ENCODE data around the gene PACS1. TPM values are rescaled to one million over a fixed set of nuclear protein-coding genes. Genes with fewer than 3 reads are reported as not detected.

PACS1 gene
- total RNA-seq, 1 experiment from 2014 or later = 100 TPM

DNA sequence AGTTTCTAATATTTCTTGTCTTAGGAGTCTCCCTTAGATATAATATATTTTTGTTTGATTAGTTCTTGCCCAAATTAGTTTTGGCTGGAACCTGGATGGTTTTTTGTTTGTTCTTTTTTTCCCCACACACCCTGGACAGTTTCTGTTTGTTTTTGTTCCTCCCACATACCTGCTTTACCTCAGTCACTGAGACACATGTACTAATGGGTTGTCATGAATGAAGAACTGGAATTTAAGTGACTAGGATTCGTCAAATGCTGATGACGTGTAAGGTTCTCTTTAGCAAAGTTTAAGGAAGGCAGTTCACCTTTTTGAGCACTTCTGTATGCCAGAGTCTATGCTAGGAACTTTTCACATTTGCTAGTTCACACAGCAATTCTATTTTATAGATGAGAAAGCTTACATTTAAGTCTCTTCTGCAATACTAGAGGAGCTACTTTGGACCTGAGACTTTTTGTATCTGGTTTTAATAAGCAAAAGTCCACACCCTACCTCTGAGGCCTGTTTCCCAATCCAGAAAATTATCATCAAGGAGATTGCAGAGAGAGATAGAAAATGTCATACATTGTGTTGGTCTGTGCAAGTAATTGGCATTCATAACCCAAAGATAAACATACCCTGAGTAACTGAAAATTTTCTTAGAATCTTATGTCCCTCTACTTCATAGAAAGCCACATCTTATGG is 111.7 kb downstream of the PACS1 start:
- CTCF ChIA-PET = no interaction called here
- H4K20me1 ChIP-seq (ENCODE audit: insufficient read depth) = 0 out of 2 replicates have a peak, but pooled peaks cover 3% of the 10 kb centered on the region
- no peaks in the 10 kb centered on the region for H3K9me2 ChIP-seq (ENCODE audit: insufficient read depth)
- H3K79me2 ChIP-seq (ENCODE audit: low read depth) = no peaks in the 10 kb centered on the region
- H3F3A ChIP-seq (ENCODE audit: insufficient read depth, low read depth) = peaks cover 14% of the 10 kb centered on the region; the same call in 1 of the 2 replicates
- no peak for TF ChIP-seq EZH2 (IDR thresholded peaks at IDR 0.05; ENCODE audit: low read depth)
- TF ChIP-seq, protein P1, sequence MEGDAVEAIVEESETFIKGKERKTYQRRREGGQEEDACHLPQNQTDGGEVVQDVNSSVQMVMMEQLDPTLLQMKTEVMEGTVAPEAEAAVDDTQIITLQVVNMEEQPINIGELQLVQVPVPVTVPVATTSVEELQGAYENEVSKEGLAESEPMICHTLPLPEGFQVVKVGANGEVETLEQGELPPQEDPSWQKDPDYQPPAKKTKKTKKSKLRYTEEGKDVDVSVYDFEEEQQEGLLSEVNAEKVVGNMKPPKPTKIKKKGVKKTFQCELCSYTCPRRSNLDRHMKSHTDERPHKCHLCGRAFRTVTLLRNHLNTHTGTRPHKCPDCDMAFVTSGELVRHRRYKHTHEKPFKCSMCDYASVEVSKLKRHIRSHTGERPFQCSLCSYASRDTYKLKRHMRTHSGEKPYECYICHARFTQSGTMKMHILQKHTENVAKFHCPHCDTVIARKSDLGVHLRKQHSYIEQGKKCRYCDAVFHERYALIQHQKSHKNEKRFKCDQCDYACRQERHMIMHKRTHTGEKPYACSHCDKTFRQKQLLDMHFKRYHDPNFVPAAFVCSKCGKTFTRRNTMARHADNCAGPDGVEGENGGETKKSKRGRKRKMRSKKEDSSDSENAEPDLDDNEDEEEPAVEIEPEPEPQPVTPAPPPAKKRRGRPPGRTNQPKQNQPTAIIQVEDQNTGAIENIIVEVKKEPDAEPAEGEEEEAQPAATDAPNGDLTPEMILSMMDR (conservative IDR thresholded peaks at IDR 0.05) = no peak
- no peak overlapping the region for H3K4me3 ChIP-seq
- no peaks in the 10 kb centered on the region for H3K27me3 ChIP-seq (ENCODE audit: insufficient read depth, low read depth)
- no peaks in the 10 kb centered on the region for H3K36me3 ChIP-seq (ENCODE audit: low read depth)
- POLR2A ChIA-PET (ENCODE audit: unreplicated experiment) = interaction anchor here (0.6 kb wide), 1 partner anchor 469 kb away, joined by 5 read pairs; no protein-coding TSS in a partner anchor
- no peaks in the 10 kb centered on the region for H3K9me3 ChIP-seq (ENCODE audit: insufficient read depth, low read depth)
- no peak for DNase-seq
- no peak overlapping the region for H3K4me2 ChIP-seq
- H3K4me1 ChIP-seq (replicated peaks; ENCODE audit: insufficient read depth) = no peaks in the 10 kb centered on the region
- BruUV-seq (replicated peaks) = no TSS peak
- intact Hi-C loops (cut with micrococcal nuclease; ENCODE audit: unreplicated experiment) = no loop called here
- no peak overlapping the region for H2AFZ ChIP-seq
- H3K27ac ChIP-seq = no peak overlapping the region

DNA sequence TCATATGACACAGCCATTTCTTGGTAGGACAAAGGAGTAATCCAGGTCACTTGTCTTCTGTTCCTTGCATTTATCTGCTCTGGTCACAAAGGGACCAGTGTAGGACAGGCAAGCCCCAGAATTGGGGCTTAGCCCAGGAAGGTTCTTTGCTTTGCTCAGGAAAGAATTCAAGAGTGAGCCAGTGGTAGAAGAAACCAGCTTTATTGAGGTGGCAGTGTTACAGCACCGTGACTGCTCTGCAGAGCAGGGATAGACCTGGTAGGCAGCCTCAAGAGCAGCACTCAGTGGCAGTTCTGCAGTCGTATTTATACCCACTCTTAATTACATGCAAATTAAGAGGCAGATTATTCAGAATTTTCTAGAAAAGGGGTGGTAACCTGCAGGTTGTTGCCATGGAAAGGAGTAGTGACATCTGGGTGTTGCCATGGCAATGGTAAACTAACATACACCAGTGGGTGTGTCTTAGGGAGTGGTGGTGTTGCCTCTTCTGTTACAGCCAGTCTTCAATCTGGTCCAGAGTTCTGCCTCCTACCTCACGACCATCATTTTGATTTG is 113.5 kb downstream of the PACS1 start:
- Histone ChIP-seq H2AFZ (no peak overlapping the region), H3F3A (ENCODE audit: insufficient read depth, low read depth) (peaks cover 14% of the 10 kb centered on the region), H3K4me1 (replicated peaks; ENCODE audit: insufficient read depth) (peaks cover 4% of the 10 kb centered on the region), H3K4me3 (no peak overlapping the region), H3K9me2 (ENCODE audit: insufficient read depth) (no peaks in the 10 kb centered on the region), H3K27me3 (ENCODE audit: insufficient read depth, low read depth) (no peaks in the 10 kb centered on the region), H3K36me3 (ENCODE audit: low read depth) (no peaks in the 10 kb centered on the region), H3K27ac (no peak overlapping the region), H3K9me3 (ENCODE audit: insufficient read depth, low read depth) (no peaks in the 10 kb centered on the region), H4K20me1 (ENCODE audit: insufficient read depth) (0 out of 2 replicates have a peak, but pooled peaks cover 3% of the 10 kb centered on the region), H3K4me2 (no peak overlapping the region), H3K79me2 (ENCODE audit: low read depth) (no peaks in the 10 kb centered on the region)
- ChIA-PET POLR2A (ENCODE audit: unreplicated experiment) (no interaction called here), CTCF (no interaction called here)
- no TSS peak for BruUV-seq (replicated peaks)
- TF ChIP-seq, protein P1 (conservative IDR thresholded peaks at IDR 0.05) = no peak
- no peak for TF ChIP-seq EZH2 (IDR thresholded peaks at IDR 0.05; ENCODE audit: low read depth)
- intact Hi-C loops (cut with micrococcal nuclease; ENCODE audit: unreplicated experiment) = no loop called here
- DNase-seq = no peak

DNA sequence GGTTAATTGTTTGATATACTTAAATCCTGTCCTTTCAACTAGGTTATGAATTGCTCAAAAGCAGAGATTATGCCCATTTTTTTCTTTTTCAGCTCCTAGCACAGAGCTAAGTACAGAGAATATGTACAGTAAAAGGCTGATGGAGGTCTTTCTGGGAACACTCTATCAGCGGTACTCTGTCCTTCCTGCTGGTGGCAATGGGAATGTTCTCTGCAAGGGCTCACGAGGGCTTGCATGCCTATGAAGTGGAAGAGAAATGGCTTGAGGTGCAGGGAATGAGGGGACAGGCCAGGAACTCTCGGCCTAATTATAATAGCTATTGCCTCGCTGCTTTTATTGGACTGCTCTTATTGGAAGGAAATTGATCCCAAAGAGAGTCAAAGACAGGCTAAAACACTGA is 114.7 kb downstream of the PACS1 start:
- no peaks in the 10 kb centered on the region for H3K9me3 ChIP-seq (ENCODE audit: insufficient read depth, low read depth)
- no peak overlapping the region for H3K4me3 ChIP-seq
- no peak overlapping the region for H3K27ac ChIP-seq
- H3K9me2 ChIP-seq (ENCODE audit: insufficient read depth) = no peaks in the 10 kb centered on the region
- ChIA-PET POLR2A (ENCODE audit: unreplicated experiment) (interaction anchor here (0.5 kb wide), 1 partner anchor 15 kb away, joined by 9 read pairs; no protein-coding TSS in a partner anchor), CTCF (interaction anchor here (0.6 kb wide), 1 partner anchor 98 kb away, joined by 3 read pairs; no protein-coding TSS in a partner anchor)
- H3F3A ChIP-seq (ENCODE audit: insufficient read depth, low read depth) = peaks cover 18% of the 10 kb centered on the region
- no peak for TF ChIP-seq EZH2 (IDR thresholded peaks at IDR 0.05; ENCODE audit: low read depth)
- TF ChIP-seq, protein P1 (conservative IDR thresholded peaks at IDR 0.05) = no peak
- BruUV-seq (replicated peaks) = no TSS peak
- H2AFZ ChIP-seq = no peak overlapping the region
- DNase-seq = no peak
- H3K4me2 ChIP-seq = no peak overlapping the region
- H3K79me2 ChIP-seq (ENCODE audit: low read depth) = no peaks in the 10 kb centered on the region
- intact Hi-C loops (cut with micrococcal nuclease; ENCODE audit: unreplicated experiment) = no loop called here
- H4K20me1 ChIP-seq (ENCODE audit: insufficient read depth) = 0 out of 2 replicates have a peak, but pooled peaks cover 3% of the 10 kb centered on the region
- peaks cover 9% of the 10 kb centered on the region for H3K4me1 ChIP-seq (replicated peaks; ENCODE audit: insufficient read depth)
- H3K36me3 ChIP-seq (ENCODE audit: low read depth) = no peaks in the 10 kb centered on the region
- H3K27me3 ChIP-seq (ENCODE audit: insufficient read depth, low read depth) = no peaks in the 10 kb centered on the region
